IMR-90 (cell line): ENCODE results near the gene PRKCH. TPM values are rescaled to one million over a fixed set of nuclear protein-coding genes. Genes with fewer than 3 reads are reported as not detected.
A peak's percentile ranks its signal among the peaks of the same experiment; 100 is the strongest.

Experiments
- ATAC-seq: fragments of 200-7000 bp; cut with Tn5 transposase; 2 replicates; pipeline ENCODE4 v1.9.1; 2020; ENCODE audit warnings: low read depth, mild to moderate bottlenecking, moderate library complexity
- BruUV-seq: library from RNA; stranded (reverse); fragments of 400-500 nt; replicated peaks from 2 replicates; lab custom pipeline; 2021; lab: Mats Ljungman, UMichigan
- CTCF ChIA-PET: fragments of 300-600 bp; formaldehyde crosslinking; extraction: SDS; loops from one replicate; lab custom pipeline; 2021; ENCODE audit warnings: antibody characterized with exemption; lab: Yijun Ruan, JAX
- POLR2A ChIA-PET: fragments of 300-600 bp; sonication (Branson Sonifier 250); formaldehyde crosslinking; loops from one replicate; lab custom pipeline; 2022; ENCODE audit warnings: antibody characterized with exemption; ENCODE audit not compliant: unreplicated experiment; lab: Charles Lee
- DNase-seq: peaks from one replicate; pipeline ENCODE4 v3.0.0; 2013
- H2AFZ ChIP-seq: replicated peaks from 2 replicates; pipeline ENCODE3; 2013; ENCODE audit warnings: low read length, mild to moderate bottlenecking; ENCODE audit not compliant: poor library complexity
- H2AK5ac ChIP-seq: 2 replicates; pipeline ENCODE4 v1.6.1; 2013; ENCODE audit warnings: low read depth, low read length, inconsistent platforms
- H2AK9ac ChIP-seq: replicated peaks from 2 replicates; pipeline ENCODE3; 2013; ENCODE audit warnings: mild to moderate bottlenecking, low read depth, low read length, moderate library complexity; ENCODE audit not compliant: poor library complexity
- H2BK120ac ChIP-seq: 2 replicates; pipeline ENCODE4 v1.6.1; 2013; ENCODE audit warnings: low read depth, low read length, inconsistent platforms
- H2BK15ac ChIP-seq: 3 replicates; pipeline ENCODE4 v1.6.1; 2013; ENCODE audit warnings: low read depth, low read length, inconsistent platforms
- H2BK20ac ChIP-seq: 2 replicates; pipeline ENCODE4 v1.6.1; 2013; ENCODE audit warnings: low read depth, mild to moderate bottlenecking, inconsistent platforms, low read length, moderate library complexity
- H2BK5ac ChIP-seq: 2 replicates; pipeline ENCODE4 v1.6.1; 2013; ENCODE audit warnings: mild to moderate bottlenecking, low read depth, low read length, inconsistent platforms; ENCODE audit not compliant: poor library complexity, severe bottlenecking
- H3K14ac ChIP-seq: replicated peaks from 2 replicates; pipeline ENCODE4 v1.6.1; 2013; ENCODE audit warnings: low read depth, low read length, inconsistent platforms
- H3K18ac ChIP-seq: 2 replicates; pipeline ENCODE4 v1.6.1; 2013; ENCODE audit warnings: low read depth, low read length, control low read depth
- H3K23ac ChIP-seq: 2 replicates; pipeline ENCODE4 v1.6.1; 2013; ENCODE audit warnings: low read depth, low read length, inconsistent platforms
- H3K27ac ChIP-seq: 2 replicates; pipeline ENCODE4 v1.5.1; 2013; ENCODE audit warnings: mild to moderate bottlenecking, control low read depth, low read length; ENCODE audit not compliant: insufficient read depth
- H3K27me3 ChIP-seq: 2 replicates; pipeline ENCODE4 v1.6.1; 2013; ENCODE audit warnings: low read length; ENCODE audit not compliant: control insufficient read depth, insufficient read depth
- H3K36me3 ChIP-seq: 2 replicates; pipeline ENCODE4 v1.6.1; 2013; ENCODE audit warnings: low read length, mixed read lengths; ENCODE audit not compliant: control insufficient read depth, insufficient read depth
- H3K4ac ChIP-seq: 2 replicates; pipeline ENCODE4 v1.6.1; 2013; ENCODE audit warnings: low read depth, low read length, inconsistent platforms
- H3K4me1 ChIP-seq: 2 replicates; pipeline ENCODE4 v1.6.1; 2013; ENCODE audit warnings: low read length, mixed read lengths; ENCODE audit not compliant: control insufficient read depth, insufficient read depth
- H3K4me2 ChIP-seq: 2 replicates; pipeline ENCODE4 v1.6.1; 2013; ENCODE audit warnings: low read depth, mild to moderate bottlenecking, control low read depth, low read length, moderate library complexity
- H3K4me3 ChIP-seq: 2 replicates; pipeline ENCODE4 v1.5.1; 2013; ENCODE audit warnings: low read depth, mild to moderate bottlenecking, control low read depth, low read length, moderate library complexity; ENCODE audit not compliant: insufficient read depth
- H3K56ac ChIP-seq: 2 replicates; pipeline ENCODE4 v1.6.1; 2013; ENCODE audit warnings: low read length, inconsistent platforms; ENCODE audit not compliant: insufficient read depth; ENCODE audit errors: extremely low read depth
- H3K79me1 ChIP-seq, 2 experiments: 2 replicates each; pipeline ENCODE4 v1.6.1; 2013; ENCODE audit warnings: low read length in 2 of 2, inconsistent platforms in 1 of 2, low read depth in 1 of 2
- H3K9ac ChIP-seq: 2 replicates; pipeline ENCODE4 v1.6.1; 2013; ENCODE audit warnings: low read depth, low read length, control low read depth
- H3K9me1 ChIP-seq: 2 replicates; pipeline ENCODE4 v1.6.1; 2013; ENCODE audit warnings: low read length, inconsistent platforms; ENCODE audit not compliant: insufficient read depth
- H3K9me3 ChIP-seq: 2 replicates; pipeline ENCODE4 v1.6.1; 2013; ENCODE audit warnings: low read length; ENCODE audit not compliant: control insufficient read depth, insufficient read depth
- H4K20me1 ChIP-seq: 2 replicates; pipeline ENCODE4 v1.6.1; 2013; ENCODE audit warnings: low read length, inconsistent platforms; ENCODE audit not compliant: insufficient read depth
- H4K5ac ChIP-seq: 2 replicates; pipeline ENCODE4 v1.6.1; 2013; ENCODE audit warnings: mild to moderate bottlenecking, low read depth, low read length, control low read depth
- H4K8ac ChIP-seq, 2 experiments: 2 replicates each; pipeline ENCODE4 v1.6.1; 2013; ENCODE audit warnings: low read depth in 2 of 2, low read length in 2 of 2, control low read depth in 1 of 2, inconsistent platforms in 1 of 2
- H4K91ac ChIP-seq: 2 replicates; pipeline ENCODE4 v1.6.1; 2013; ENCODE audit warnings: low read depth, low read length, inconsistent platforms; ENCODE audit not compliant: insufficient read depth
- BHLHE40 ChIP-seq: fragments of 150-350 bp; IDR thresholded peaks from 2 replicates; pipeline ENCODE4 v1.6.1; 2016; ENCODE audit warnings: mild to moderate bottlenecking, low read depth, low read length
- CHD1 ChIP-seq: IDR thresholded peaks from 2 replicates; pipeline ENCODE4 v1.6.1; 2012; ENCODE audit warnings: low read depth, low read length, improper control_type of control experiment
- FOS ChIP-seq: fragments of 150-350 bp; IDR thresholded peaks from 2 replicates; pipeline ENCODE4 v1.6.1; 2016; ENCODE audit warnings: low read depth, low read length
- MAFK ChIP-seq: IDR thresholded peaks from 2 replicates; pipeline ENCODE4 v1.6.1; 2012; ENCODE audit warnings: low read depth, low read length, improper control_type of control experiment
- MAZ ChIP-seq: IDR thresholded peaks from 2 replicates; pipeline ENCODE4 v1.6.1; 2012; ENCODE audit warnings: low read depth, mild to moderate bottlenecking, low read length, improper control_type of control experiment, moderate library complexity, borderline replicate concordance
- MXI1 ChIP-seq: IDR thresholded peaks from 2 replicates; pipeline ENCODE4 v1.6.1; 2012; ENCODE audit warnings: low read depth, mild to moderate bottlenecking, low read length, moderate library complexity, borderline replicate concordance
- NFE2L2 ChIP-seq: fragments of 150-350 bp; IDR thresholded peaks from 2 replicates; pipeline ENCODE4 v1.6.1; 2016; ENCODE audit warnings: low read depth, mild to moderate bottlenecking, low read length
- POLR2A ChIP-seq: IDR thresholded peaks from 2 replicates; pipeline ENCODE4 v1.6.1; 2012; ENCODE audit warnings: mild to moderate bottlenecking, low read depth, low read length
- RAD21 ChIP-seq: IDR thresholded peaks from 2 replicates; pipeline ENCODE4 v1.6.1; 2012; ENCODE audit warnings: low read length, improper control_type of control experiment
- RCOR1 ChIP-seq: IDR thresholded peaks from 2 replicates; pipeline ENCODE4 v1.6.1; 2012; ENCODE audit warnings: mild to moderate bottlenecking, low read length, improper control_type of control experiment; ENCODE audit not compliant: insufficient replicate concordance
- RFX5 ChIP-seq: IDR thresholded peaks from 2 replicates; pipeline ENCODE4 v1.8.0; 2012; ENCODE audit warnings: low read depth, mild to moderate bottlenecking, low read length, moderate library complexity
- SMC3 ChIP-seq: fragments of 150-350 bp; IDR thresholded peaks from 2 replicates; pipeline ENCODE4 v1.6.1; 2016; ENCODE audit warnings: low read depth, mild to moderate bottlenecking, antibody characterized with exemption, low read length, moderate library complexity
- WGBS, 2 experiments: methylation state at CpG; one replicate each; pipeline versions ENCODE4 v1.1.5 to v1.1.7; 2013; ENCODE audit warnings: missing lambda C conversion rate in 2 of 2; ENCODE audit not compliant: insufficient read length in 1 of 2; ENCODE audit errors: extremely low coverage in 2 of 2; 5-methylcytosine and 5-hydroxymethylcytosine counted together
- dilution Hi-C: fragments of 300-500 bp; cut with HindIII; formaldehyde crosslinking; loops from one replicate; pipeline ENCODE4 v1.14.3; 2018; ENCODE audit warnings: low sequenced_read_pairs; ENCODE audit not compliant: unreplicated experiment
- in situ Hi-C: fragments of 300-500 bp; cut with MboI; formaldehyde crosslinking; loops from 3 replicates; pipeline ENCODE4 v1.14.3; 2019; ENCODE audit warnings: low sequenced_read_pairs, inconsistent platforms, mixed read lengths
- intact Hi-C: fragments of 100-400 bp; cut with micrococcal nuclease; formaldehyde crosslinking; loops from 2 replicates; pipeline ENCODE4 v1.10.0; 2022
- polyA plus RNA-seq, 3 experiments: library from polyadenylated mRNA; depleted of rRNA; stranded (reverse); fragments of >200 nt; gene quantifications; 2 replicates each; pipeline ENCODE4 v1.2.3, GENCODE V29; 2012; ENCODE audit warnings: low replicate concordance in 1 of 3
- total RNA-seq: library from RNA; depleted of rRNA; stranded (reverse); fragments of >200 nt; gene quantifications from 2 replicates; pipeline ENCODE4 v1.2.3, GENCODE V29; 2012
- TF ChIP-seq, protein P1 (sequence below): fragments of 150-350 bp; IDR thresholded peaks from 2 replicates; pipeline ENCODE4 v1.6.1; 2016; ENCODE audit warnings: low read depth, mild to moderate bottlenecking, low read length, moderate library complexity, borderline replicate concordance
- TF ChIP-seq, protein P2 (sequence below): conservative IDR thresholded peaks from 2 replicates; pipeline ENCODE4 v1.5.1; 2012; ENCODE audit warnings: mild to moderate bottlenecking, low read depth, low read length, improper control_type of control experiment
- TF ChIP-seq, protein P3 (sequence below): fragments of 150-350 bp; IDR thresholded peaks from 2 replicates; pipeline ENCODE4 v1.6.1; 2017; ENCODE audit warnings: mild to moderate bottlenecking, antibody characterized with exemption, low read length, low read depth

The PRKCH gene
- total and polyA plus RNA-seq, 2 of the 4 experiments (the other 2 are of a cell fraction): 1.6 to 2.3 TPM

DNA sequence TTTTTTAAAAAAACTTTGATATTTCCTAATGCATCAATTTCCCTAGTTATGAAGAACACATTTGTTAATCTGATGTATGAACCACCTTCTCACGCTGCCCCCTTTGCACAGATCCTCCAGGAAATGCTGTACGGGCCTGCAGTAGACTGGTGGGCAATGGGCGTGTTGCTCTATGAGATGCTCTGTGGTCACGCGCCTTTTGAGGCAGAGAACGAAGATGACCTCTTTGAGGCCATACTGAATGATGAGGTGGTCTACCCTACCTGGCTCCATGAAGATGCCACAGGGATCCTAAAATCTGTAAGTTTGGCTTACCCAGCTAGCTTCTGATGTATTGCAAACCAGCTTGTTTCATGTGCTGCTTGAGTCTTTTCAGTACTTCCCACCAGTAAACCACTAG lies 208.9 kb downstream of the PRKCH start:
- H3K9ac ChIP-seq: no peak overlapping the region
- no peak overlapping the region for H3K4me3 ChIP-seq
- no peak overlapping the region; the same call in 1 of the 2 replicates for H2AK5ac ChIP-seq
- H4K91ac ChIP-seq: no peak overlapping the region; the same call in 1 of the 2 replicates
- no peaks in the 10 kb centered on the region for H3K36me3 ChIP-seq
- DNase-seq (no peak), ATAC-seq (no peak)
- in situ Hi-C loops: no loop called here
- no peak overlapping the region for H2BK5ac ChIP-seq
- H4K8ac ChIP-seq: no peak overlapping the region
- H3K9me3 ChIP-seq: no peaks in the 10 kb centered on the region
- no peak for TF ChIP-seq FOS
- TF ChIP-seq, protein P1, sequence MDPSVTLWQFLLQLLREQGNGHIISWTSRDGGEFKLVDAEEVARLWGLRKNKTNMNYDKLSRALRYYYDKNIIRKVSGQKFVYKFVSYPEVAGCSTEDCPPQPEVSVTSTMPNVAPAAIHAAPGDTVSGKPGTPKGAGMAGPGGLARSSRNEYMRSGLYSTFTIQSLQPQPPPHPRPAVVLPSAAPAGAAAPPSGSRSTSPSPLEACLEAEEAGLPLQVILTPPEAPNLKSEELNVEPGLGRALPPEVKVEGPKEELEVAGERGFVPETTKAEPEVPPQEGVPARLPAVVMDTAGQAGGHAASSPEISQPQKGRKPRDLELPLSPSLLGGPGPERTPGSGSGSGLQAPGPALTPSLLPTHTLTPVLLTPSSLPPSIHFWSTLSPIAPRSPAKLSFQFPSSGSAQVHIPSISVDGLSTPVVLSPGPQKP: no peak
- TF ChIP-seq, protein P2, sequence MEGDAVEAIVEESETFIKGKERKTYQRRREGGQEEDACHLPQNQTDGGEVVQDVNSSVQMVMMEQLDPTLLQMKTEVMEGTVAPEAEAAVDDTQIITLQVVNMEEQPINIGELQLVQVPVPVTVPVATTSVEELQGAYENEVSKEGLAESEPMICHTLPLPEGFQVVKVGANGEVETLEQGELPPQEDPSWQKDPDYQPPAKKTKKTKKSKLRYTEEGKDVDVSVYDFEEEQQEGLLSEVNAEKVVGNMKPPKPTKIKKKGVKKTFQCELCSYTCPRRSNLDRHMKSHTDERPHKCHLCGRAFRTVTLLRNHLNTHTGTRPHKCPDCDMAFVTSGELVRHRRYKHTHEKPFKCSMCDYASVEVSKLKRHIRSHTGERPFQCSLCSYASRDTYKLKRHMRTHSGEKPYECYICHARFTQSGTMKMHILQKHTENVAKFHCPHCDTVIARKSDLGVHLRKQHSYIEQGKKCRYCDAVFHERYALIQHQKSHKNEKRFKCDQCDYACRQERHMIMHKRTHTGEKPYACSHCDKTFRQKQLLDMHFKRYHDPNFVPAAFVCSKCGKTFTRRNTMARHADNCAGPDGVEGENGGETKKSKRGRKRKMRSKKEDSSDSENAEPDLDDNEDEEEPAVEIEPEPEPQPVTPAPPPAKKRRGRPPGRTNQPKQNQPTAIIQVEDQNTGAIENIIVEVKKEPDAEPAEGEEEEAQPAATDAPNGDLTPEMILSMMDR: no peak
- TF ChIP-seq SMC3: no peak
- no peak for TF ChIP-seq CHD1
- no peak for TF ChIP-seq RAD21
- no peak for TF ChIP-seq MAZ
- TF ChIP-seq NFE2L2: no peak
- TF ChIP-seq POLR2A: no peak
- no peak for TF ChIP-seq MAFK
- no peak for TF ChIP-seq BHLHE40
- TF ChIP-seq MXI1: no peak
- no peak for TF ChIP-seq RCOR1
- TF ChIP-seq RFX5: no peak
- TF ChIP-seq, protein P3, sequence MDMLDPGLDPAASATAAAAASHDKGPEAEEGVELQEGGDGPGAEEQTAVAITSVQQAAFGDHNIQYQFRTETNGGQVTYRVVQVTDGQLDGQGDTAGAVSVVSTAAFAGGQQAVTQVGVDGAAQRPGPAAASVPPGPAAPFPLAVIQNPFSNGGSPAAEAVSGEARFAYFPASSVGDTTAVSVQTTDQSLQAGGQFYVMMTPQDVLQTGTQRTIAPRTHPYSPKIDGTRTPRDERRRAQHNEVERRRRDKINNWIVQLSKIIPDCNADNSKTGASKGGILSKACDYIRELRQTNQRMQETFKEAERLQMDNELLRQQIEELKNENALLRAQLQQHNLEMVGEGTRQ: no peak
- BruUV-seq: no TSS peak
- H2AFZ ChIP-seq: no peak overlapping the region
- H2BK120ac ChIP-seq: no peak overlapping the region
- no peak overlapping the region for H3K56ac ChIP-seq
- H3K14ac ChIP-seq: no peak overlapping the region
- H3K27me3 ChIP-seq: no peaks in the 10 kb centered on the region
- H3K23ac ChIP-seq: no peak overlapping the region
- no peak overlapping the region for H3K18ac ChIP-seq
- dilution Hi-C loops: no loop called here
- H2BK15ac ChIP-seq: peak overlapping the region; percentile 23; the same call in 2 of the 3 replicates
- peaks cover 35% of the 10 kb centered on the region for H3K4me1 ChIP-seq
- ChIA-PET CTCF (no interaction called here), POLR2A (no interaction called here)
- WGBS, 2 experiments: 93% methylated on average over 5 of the region's 6 CpGs; no CpG with 5 or more reads in 1 of the 2 experiments
- peaks cover 25% of the 10 kb centered on the region for H3K9me1 ChIP-seq
- no peak overlapping the region for H2AK9ac ChIP-seq
- peaks cover 5 to 6% of the 10 kb centered on the region in 2 experiments; a peak in 3 of 4 replicates for H3K79me1 ChIP-seq
- intact Hi-C loops: no loop called here
- no peaks in the 10 kb centered on the region for H4K20me1 ChIP-seq
- no peak overlapping the region for H3K4ac ChIP-seq
- no peak overlapping the region for H2BK20ac ChIP-seq
- no peak overlapping the region for H3K4me2 ChIP-seq
- no peak overlapping the region for H3K27ac ChIP-seq
- H4K5ac ChIP-seq: no peak overlapping the region
